Activated CD8-positive, alpha-beta memory T cell treated with anti-CD3 and anti-CD28 coated beads, Interleukin-2, amount 50 U/mL, for 24 hours (primary cell): ENCODE data around the gene CSRNP3.
"Not testable (repeated sequence)": the region's sequence is repeated elsewhere in the genome, so short reads cannot be mapped to it uniquely, and the experiment has no call there.

Experiments used
- DNase-seq: peaks from one replicate; pipeline ENCODE4 v3.0.0-alpha.2; 2020; ENCODE audit errors: extremely low read depth

Gene CSRNP3

DNA sequence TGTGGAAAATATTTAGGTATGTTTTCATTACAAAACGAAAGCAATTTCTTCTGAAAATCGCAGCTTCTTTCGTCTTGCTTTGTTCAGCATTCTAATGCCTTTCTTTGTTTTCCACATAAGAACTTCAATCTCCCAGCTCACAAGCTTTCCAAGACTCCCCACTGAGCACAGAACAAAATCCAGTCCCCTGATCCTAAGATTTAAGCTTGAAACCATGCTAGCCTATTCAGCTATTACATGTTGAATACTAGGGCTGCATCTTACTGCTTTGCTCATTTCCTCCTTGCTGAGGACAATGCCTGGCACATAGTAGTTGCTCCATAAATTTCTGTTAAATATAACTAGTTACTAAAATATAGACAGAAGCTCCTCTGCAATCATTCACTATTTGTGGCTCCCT, 163.9 kb downstream of the CSRNP3 start:
- no peak for DNase-seq

DNA sequence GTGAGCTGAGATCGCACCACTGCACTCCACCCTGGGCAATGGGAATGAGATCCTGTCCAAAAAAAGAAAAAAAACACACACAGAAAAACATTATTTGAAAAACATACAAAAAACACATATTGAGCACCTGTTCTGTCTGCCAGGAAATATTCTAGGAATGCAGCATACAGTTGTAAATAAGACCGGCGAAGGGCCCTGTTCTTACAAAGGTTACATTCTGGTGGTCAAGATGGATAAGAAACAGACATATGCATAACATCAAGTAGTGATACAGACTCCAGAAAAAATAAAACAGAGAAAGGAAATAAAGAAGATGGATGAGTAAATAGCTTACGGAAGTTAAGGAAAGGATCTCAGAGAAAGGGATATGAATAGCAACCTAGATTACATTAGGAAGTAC, 164.8 kb downstream of the CSRNP3 start:
- no peak for DNase-seq

DNA sequence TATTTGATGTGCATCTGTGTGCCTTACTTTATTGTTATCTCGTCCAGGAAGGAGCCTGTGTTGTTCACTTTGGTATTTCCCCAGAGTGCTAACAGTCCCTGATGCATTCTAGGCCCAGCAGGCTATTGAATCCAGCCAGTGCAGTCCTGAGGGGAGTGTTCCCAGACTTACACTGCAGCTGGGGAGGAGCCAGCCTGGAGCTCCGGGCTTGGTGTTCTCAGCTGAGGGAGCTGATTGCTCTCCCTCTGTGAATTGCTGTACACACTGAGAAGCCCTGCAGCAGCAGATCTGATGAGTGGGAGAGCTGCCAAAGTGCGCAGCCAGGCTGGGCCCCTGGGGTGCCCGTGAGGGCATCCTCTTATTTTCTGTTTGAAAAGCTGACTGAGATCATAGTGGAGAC, 165.4 kb downstream of the CSRNP3 start:
- DNase-seq: no peak

DNA sequence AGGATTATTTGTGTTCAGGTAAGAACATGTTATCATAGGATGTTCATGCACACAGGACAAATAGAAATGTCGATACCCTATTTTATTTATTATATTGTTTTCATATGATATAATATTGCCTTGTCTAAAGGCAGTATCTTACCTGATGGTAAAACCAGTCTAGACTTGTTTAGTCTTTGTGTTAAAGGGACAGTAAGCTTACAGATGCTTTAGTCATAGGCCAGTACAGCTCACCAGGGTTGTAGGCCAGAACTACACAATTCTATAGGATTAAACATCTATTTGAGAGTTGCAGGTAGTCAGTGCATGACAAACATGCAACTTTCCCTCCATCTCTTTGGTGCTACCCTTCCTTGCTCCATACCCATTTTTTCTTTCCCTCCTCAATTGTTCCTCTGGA, 166.0 kb downstream of the CSRNP3 start:
- DNase-seq: no peak

DNA sequence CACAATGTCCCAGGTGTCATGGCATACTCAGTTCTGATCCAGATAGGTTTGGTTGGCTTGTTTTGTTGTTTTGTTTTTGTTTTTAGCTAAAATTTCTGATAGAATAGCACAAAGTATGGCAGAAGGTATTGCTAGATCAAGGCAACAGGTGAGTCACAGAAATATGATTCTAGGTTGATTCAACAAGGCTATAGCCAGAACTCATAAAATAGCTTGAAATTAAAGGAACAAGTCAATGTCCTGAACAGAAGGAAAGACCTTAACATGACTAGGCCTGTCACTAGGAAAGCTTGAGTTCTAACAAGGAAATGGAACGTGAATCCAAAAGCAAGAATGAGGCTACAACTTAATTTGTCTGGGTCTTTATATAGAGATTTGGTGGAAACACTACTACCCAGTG, 167.5 kb downstream of the CSRNP3 start:
- no peak for DNase-seq

DNA sequence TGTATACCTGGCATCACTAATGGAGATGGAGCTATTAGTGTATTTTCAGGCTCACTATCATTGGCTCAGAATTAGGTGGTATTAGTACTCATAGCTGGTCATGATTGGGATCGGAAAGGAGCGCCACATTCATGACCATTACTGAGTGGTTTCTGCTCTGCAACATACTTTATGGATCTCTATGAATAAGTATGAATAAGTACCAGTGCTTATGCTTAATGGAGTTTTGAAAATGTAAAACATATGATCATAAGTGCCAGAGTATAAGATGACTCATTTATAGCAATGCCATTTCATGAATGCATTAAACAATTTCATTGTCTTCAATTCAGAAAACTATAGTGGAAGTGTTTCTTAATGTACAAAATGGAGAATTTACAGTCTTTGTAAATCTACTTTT, 167.9 kb downstream of the CSRNP3 start:
- no peak for DNase-seq

DNA sequence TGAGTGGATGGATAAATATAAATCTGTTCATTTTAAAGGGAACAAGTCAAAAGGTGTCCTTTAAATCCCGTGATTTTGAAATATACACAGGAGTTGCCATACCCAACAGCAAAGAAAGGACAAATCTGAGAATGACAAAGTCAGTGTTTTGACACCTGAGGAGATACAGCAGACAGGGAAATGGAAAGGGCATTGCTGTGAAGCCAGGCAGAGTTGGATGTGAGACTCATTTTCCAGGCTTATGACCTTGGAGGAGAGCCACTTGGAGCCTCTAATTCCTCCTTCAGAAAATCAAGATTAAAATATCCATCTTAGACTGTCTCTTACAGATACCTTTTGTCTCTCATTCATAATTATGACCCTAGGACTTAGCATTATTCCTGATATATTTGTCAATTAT, 170.0 kb downstream of the CSRNP3 start:
- no peak for DNase-seq

DNA sequence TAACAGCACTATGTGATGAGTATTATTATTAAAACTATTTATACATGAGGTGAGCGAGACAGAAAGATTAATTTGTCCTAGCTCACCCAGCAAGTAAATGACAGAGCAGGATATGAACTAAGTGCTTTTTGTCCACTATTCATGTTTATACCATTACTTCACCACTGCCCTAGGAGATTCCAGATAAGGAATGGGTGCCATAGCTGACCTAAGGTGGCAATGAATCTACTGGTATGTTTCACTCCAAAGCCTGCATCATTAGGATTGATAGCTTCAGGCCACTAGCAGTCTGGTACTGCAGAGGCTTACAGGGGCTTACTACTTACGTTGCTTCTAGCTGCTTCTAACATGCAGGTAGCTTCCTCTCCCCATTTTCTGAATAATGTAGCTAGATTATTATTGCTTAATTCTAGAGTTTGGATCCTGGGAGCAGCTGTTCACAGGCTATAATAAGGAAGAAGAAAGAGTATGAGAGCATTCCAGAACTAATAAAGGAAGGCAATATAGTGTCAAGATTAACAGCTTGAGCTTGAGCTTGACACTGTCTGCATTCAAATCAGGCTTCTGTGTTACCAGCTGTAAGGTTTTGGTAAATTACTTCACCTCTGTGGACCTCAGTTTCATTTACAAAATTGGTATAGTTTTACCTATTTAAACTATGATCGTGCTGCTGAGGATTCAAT, 170.9 kb downstream of the CSRNP3 start:
- DNase-seq: no peak

DNA sequence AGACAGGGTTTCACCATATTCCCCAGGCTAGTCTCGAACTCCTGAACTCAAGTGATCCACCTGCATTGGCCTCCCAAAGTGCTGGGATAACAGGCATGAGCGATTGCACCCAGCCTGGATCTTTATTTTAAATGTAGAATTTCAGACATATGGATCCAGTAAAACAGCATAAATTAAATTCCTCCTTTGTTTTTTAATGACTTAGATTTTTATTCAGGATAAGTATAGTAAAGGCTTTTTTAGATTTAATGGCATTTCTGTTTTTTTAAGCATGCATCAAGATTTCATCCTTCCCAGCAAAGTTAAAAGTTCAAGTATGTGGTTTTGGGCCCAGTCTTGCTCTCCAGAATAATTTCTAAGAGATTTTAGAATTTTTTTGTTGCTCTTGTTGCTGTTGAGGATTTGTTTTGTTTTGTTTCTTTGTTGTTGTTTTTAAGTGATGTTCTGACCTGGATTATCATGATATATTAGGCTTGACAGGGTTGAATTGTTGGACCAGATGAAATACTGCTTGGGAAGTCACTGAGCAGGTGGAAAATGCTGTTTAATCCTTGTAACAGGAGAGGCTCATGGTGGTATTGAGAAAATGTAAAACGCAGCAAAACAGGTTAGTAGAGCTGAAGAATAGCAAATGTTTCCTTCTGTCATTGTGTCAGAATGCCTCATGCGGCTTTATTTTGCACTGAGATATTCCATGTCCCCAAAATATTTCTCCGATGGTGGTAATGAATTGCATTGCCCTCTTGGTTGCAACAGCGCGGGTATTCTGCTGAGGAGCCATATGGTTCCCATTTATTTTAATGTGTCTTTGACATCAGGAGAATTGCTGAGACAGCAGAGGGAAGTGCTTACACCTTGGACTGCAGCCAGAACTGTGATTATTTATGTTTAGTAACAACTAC, 176.7 kb downstream of the CSRNP3 start:
- DNase-seq: no peak

DNA sequence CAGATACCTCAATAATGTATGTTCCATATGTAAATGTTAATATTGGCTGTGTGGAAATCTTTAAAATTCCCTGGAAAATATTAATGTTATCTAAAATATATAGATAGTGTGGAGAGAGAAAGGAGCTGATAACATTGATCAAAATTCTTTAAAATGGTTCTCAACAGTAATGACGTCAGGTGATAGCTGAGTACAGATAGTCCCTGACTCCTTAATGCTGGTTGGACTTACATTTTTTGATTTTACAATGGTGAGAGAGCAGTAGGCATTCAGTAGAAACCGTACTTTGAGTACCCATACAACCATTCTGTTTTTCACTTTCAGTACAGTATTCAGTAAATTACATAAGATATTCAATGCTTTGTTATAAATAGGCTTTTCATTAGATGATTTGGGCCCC, 177.9 kb downstream of the CSRNP3 start:
- DNase-seq: no peak

DNA sequence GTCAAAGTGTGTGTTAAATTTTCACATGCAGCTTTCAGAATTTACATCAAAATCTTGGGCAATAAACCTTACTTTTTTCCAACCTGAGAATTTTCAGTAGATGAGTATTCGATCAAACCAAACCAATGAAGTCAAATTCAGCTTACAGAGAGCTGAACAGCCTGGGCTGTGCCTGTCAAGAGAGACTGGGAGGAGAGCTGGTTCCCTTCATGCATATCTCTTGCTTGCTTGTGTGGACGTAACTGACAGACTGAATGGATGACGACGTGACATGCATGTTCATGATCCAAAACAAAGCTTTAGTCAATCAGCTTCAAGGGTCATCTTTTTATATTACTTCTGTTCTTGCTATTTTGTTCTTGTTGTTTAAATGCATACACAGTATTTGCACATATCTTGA, 179.3 kb downstream of the CSRNP3 start:
- no peak for DNase-seq

DNA sequence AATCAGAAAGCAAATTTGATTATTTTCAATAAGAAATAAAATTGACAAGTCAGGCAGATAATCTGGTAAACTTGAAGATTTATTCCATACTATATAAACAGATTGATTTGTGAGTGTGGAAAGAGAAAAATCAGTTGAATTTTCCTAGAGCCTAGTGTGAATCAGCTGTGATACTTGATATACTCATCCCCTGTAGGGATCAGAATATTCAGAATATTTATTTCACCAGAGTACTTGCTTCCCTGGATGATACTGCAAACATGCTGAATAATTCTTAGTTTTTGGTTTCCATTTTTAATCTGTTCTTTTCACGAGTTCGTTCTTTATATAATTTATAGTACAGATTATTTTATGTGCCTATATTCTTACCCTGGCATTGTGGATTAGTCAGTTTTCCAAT, 181.7 kb downstream of the CSRNP3 start:
- DNase-seq: no peak

DNA sequence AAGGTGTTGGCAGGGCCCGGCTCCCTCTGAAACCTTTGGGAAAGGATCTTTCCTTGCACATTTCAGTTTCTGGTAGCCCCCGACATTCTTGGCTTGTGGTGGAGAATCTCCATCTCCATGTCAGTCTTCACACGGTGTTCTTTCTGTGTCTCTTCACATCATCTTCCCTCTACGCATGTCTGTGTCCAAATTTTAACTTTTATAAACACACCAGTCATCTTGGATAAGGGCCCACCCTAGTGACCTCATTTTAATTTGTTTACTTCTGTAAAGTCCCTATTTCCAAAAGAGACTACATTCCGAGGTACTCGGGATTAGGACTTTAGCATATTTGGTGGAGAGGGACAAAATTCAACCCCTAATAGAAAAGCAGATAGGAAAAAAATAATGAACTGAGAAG, 186.2 kb downstream of the CSRNP3 start:
- no peak for DNase-seq

DNA sequence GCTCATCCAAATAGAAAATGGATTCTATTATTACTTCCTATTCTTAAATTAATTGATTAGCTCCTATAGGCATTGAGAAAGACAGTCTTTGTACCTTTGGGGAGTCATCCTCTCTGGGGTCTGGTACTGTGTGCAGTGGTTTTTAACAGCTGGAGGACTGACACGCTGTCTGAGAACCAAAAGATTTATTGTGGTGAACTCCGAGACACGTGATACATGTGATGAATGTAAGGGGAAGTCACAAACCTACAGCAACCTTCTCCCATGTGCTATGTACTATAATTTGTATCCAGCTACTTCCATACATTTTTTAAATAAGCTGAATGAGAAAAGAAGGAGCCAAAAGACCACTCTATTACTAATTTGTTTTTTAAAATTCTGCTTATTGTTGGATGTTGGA, 190.9 kb downstream of the CSRNP3 start:
- no peak for DNase-seq

DNA sequence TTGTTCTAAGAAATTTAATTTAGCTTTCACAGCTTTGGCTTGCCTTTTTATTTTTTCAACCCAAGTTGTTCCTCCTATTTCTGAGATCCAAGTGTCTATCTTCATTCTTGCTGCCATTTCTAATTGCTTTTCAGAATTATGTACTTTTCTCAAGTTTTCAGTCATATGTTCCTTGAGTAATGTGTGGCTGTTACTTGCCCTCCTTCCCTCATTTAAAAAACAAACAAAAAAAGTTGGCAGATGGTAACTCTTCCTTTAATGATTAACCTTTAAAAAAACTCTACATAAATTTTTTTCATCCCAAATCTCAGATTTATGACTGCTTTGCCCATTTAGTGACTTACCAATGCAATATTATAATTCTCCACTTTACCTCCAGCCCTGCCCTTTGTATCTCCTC, 193.2 kb downstream of the CSRNP3 start:
- DNase-seq: no peak

DNA sequence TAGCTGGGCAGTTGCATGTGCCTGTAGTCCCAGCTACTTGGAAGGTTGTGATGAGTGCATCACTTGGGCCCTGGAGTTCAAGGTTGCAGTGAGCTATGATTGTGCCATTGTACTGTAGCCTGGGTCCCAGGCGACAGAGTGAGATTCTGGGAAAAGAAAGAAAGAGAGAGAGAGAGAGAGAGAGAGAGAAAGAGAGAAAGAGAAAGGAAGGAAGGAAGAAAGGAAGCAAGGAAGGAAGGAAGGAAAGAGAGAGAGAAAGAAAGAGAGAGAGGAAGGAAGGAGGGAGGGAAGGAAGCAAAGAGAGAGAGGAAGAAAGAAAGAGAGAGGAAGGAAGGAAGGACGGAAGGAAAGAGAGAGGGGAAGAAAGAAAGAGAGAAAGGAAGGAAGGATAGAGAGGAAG, 196.1 kb downstream of the CSRNP3 start:
- no peak for DNase-seq

DNA sequence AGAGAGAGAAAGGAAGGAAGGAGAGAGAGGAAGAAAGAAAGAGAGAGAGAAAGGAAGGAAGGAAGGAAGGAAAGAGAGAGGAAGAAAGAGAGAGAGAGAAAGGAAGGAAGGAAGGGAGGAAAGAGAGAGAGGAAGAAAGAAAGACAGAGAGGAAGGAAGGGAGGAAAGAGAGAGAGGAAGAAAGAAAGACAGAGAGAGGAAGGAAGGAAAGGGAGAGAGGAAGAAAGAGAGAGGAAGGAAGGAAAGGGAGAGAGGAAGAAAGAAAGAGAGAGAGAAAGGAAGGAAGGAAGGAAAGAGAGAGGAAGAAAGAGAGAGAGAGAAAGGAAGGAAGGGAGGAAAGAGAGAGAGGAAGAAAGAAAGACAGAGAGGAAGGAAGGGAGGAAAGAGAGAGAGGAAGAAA, 196.6 kb downstream of the CSRNP3 start:
- DNase-seq: not testable (repeated sequence)

DNA sequence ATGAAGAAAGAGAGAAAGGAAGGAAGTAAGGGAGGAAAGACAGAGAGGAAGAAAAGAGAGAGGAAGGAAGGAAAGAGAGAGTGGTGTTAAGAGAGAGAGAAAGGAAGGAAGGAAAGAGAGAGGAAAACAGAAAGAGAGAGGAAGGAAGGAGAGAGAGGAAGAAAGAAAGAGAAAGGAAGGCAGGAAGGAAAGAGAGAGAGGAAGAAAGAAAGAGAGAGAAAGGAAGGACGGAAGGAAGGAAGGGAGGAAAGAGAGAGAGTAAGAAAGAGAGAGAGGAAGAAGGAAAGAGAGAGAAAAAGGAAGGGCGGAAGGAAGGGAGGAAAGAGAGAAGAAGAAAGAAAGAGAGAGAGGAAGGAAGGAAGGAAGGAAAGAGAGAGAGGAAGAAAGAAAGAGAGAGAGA, 197.1 kb downstream of the CSRNP3 start:
- no peak for DNase-seq

DNA sequence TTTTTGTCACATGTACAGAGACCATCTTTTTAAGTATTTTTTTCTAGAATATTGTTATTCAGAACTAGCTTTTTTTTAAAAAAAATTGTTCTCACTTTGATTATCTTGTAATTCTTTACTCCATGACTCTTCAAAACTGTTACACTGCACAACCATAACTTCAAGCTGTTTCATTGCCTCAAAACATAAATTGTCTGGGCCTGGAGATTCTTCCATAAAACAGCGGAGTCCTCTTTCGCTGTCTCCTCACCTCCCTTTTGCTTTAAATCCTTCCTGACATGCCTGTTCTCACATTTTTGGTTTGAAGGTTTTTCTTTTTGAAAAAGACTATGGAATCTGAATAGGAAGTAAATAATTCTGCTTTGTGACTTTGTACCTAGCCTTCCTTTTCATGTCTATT, 197.9 kb downstream of the CSRNP3 start:
- no peak for DNase-seq

DNA sequence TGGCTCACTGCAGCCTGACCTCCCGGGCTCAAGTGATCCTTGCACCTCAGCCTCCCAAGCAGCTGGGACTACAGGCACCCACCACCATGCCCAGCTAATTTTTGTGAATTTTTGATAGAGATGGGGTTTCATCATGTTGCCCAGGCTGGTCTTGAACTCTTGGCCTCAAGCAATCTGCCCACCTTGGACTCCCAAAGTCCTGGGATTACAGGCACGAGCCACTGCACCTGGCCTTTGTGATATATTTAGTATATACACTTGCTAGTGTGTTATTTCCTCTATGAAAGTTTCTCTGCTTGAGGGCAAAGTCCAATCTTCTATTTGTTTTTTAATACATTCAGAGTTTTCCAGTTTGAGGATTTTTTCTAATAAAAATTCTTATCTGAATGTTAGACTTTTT, 205.3 kb downstream of the CSRNP3 start:
- DNase-seq: no peak

DNA sequence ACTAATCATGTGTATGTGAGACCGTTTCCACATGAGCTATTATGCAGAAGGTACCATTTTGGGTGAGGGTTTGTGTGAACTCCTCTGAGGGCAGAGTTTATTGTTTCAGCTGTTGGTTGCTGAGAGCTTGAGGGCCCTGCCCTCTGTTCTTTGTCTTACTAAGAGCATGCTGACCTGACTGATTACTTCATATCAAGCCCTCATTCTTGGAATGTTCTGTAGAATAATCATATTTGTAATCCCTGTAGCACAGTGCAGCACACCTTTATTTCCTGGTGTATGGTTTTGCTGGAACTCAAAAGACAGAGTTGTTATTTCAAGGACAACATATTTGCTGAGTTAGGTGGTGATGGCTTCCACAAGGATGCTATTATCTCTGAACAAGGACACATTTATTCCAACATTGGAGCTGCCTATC, 206.1 kb downstream of the CSRNP3 start:
- DNase-seq: no peak

DNA sequence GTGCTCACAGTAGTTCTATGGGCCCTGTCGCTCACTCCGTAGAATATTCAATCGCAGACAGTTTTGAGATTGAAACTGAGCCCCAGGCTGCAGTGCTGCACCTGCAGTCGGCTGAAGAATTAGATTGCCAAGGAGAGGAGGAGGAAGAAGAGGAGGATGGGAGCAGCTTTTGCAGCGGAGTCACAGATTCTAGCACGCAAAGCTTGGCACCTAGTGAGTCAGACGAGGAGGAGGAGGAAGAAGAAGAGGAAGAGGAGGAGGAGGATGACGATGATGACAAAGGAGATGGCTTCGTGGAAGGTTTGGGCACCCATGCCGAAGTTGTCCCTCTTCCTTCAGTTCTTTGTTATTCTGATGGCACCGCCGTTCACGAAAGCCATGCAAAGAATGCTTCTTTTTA, 209.4 kb downstream of the CSRNP3 start:
- no peak for DNase-seq

DNA sequence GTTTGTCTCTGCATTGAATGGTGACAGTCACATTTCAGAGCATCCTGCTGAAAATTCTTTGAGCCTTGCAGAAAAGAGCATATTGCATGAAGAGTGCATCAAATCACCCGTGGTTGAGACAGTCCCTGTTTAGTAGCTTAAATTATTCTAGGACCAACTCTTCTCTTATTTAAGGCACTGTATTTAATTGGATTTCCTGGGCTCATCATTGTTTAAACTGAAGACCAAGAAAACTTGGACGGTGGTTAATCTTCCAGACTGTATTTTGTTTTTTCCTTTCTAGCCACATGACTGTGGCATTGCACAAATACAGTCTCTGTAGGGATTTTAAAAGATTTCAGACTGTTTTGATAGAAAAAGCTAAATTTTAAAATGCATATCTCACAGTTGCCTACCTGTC, 210.1 kb downstream of the CSRNP3 start:
- DNase-seq: no peak
